ENCODE measurements around the gene STX3.
A peak's percentile ranks its signal among the peaks of the same experiment; 100 is the strongest.

STX3 gene

GRCh38 chr11:59746111-59746510 is 9.1 kb upstream of the STX3 start:
- H3K27ac ChIP-seq = no peak overlapping the region
- TF ChIP-seq CTCF (conservative IDR thresholded peaks at IDR 0.05) = no peak

GRCh38 chr11:59753650-59754493 is 1.3 kb upstream of the STX3 start:
- peak; percentile 95 for TF ChIP-seq CTCF (conservative IDR thresholded peaks at IDR 0.05)
- peak overlapping the region; percentile 85 for H3K27ac ChIP-seq

GRCh38 chr11:59754494-59754858 is 700 bp upstream of the STX3 start:
- no peak for TF ChIP-seq CTCF (conservative IDR thresholded peaks at IDR 0.05)
- peak overlapping the region; percentile 85 for H3K27ac ChIP-seq

GRCh38 chr11:59755701-59756557 is 753 bp downstream of the STX3 start:
- H3K27ac ChIP-seq = peak overlapping the region; percentile 85
- TF ChIP-seq CTCF (conservative IDR thresholded peaks at IDR 0.05) = no peak; the same call in 1 of the 2 replicates

GRCh38 chr11:59756558-59756840 is 1.3 kb downstream of the STX3 start:
- peak overlapping the region; percentile 85 for H3K27ac ChIP-seq
- no peak for TF ChIP-seq CTCF (conservative IDR thresholded peaks at IDR 0.05)

GRCh38 chr11:59756845-59757244 is 1.7 kb downstream of the STX3 start:
- H3K27ac ChIP-seq = peak overlapping the region; percentile 85
- no peak for TF ChIP-seq CTCF (conservative IDR thresholded peaks at IDR 0.05)

GRCh38 chr11:59758401-59759037 is 3.3 kb downstream of the STX3 start:
- no peak overlapping the region for H3K27ac ChIP-seq
- no peak for TF ChIP-seq CTCF (conservative IDR thresholded peaks at IDR 0.05)
